Measurements from ENCODE around the gene LRRC72. TPM values are rescaled to one million over a fixed set of nuclear protein-coding genes. Genes with fewer than 3 reads are reported as not detected.
A peak's percentile ranks its signal among the peaks of the same experiment; 100 is the strongest.
"Not testable (repeated sequence)": the region's sequence is repeated elsewhere in the genome, so short reads cannot be mapped to it uniquely, and the experiment has no call there.

Gene LRRC72
- total and polyA plus RNA-seq, 8 donors = not detected

DNA sequence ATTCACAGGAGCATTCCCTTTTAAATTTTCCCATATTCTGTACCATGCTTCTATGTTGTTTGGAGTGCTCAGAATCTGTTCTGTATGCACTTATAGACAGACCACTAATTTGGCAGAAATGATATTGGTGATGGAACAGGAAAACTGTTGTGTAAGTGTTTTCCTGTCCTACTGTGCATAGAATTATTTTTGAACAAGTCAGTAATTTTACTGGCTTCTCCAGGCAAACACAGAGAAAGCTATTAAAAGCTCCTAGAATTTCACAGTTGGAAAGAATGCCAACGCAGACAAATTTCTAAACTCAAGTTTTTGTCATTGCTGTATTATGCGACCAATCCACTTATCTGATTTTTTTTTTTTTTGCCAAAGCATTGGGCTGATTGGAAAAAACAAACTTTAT is 63.3 kb downstream of the LRRC72 start:
- Histone ChIP-seq H3K4me1 (peaks cover 0 to 6% (median 0%) of the 10 kb centered on the region in 3 donors), H3K9me3 (no peaks in the 10 kb centered on the region), H3K27me3 (no peaks in the 10 kb centered on the region), H3K36me3 (no peaks in the 10 kb centered on the region), H3K4me3 (no peak overlapping the region), H3K27ac (no peak overlapping the region)
- intact Hi-C loops (cut with DNase I) = no loop called here
- 68 to 73% methylated on average over 2 of the region's 2 CpGs for WGBS, 2 donors
- FAIRE-seq = no peak
- TF ChIP-seq, protein P1, sequence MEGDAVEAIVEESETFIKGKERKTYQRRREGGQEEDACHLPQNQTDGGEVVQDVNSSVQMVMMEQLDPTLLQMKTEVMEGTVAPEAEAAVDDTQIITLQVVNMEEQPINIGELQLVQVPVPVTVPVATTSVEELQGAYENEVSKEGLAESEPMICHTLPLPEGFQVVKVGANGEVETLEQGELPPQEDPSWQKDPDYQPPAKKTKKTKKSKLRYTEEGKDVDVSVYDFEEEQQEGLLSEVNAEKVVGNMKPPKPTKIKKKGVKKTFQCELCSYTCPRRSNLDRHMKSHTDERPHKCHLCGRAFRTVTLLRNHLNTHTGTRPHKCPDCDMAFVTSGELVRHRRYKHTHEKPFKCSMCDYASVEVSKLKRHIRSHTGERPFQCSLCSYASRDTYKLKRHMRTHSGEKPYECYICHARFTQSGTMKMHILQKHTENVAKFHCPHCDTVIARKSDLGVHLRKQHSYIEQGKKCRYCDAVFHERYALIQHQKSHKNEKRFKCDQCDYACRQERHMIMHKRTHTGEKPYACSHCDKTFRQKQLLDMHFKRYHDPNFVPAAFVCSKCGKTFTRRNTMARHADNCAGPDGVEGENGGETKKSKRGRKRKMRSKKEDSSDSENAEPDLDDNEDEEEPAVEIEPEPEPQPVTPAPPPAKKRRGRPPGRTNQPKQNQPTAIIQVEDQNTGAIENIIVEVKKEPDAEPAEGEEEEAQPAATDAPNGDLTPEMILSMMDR (IDR thresholded peaks at IDR 0.05) = no peak
- no peak for ATAC-seq
- DNase-seq = no peak

DNA sequence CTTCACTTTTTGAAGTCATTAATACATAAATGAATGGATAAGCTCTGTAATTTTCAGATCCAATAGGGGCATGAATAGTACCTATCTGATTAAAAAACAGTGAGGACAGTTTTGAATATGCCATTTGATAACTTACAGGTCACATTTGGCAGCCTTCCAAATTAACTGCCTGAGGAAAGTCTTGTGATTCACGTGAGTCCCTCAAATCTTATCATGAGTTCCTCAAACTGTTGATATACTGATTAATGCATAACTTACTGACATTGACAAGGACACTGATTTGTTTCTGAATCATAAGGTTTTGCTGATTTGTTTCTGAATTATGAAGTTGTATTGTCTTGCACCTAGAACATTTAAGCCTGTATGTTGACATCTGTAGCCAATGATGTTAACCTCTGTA is 63.8 kb downstream of the LRRC72 start:
- no peaks in the 10 kb centered on the region for H3K9me3 ChIP-seq
- no peak overlapping the region for H3K4me3 ChIP-seq
- H3K36me3 ChIP-seq = no peaks in the 10 kb centered on the region
- no peak for DNase-seq
- ATAC-seq = no peak
- H3K27ac ChIP-seq = no peak overlapping the region
- H3K4me1 ChIP-seq = peaks cover 0 to 6% (median 0%) of the 10 kb centered on the region in 3 donors
- 3 to 6% methylated on average over 1 of the region's 1 CpG for WGBS, 2 donors
- no peaks in the 10 kb centered on the region for H3K27me3 ChIP-seq
- TF ChIP-seq, protein P1 (IDR thresholded peaks at IDR 0.05) = no peak
- intact Hi-C loops (cut with DNase I) = no loop called here
- no peak for FAIRE-seq

DNA sequence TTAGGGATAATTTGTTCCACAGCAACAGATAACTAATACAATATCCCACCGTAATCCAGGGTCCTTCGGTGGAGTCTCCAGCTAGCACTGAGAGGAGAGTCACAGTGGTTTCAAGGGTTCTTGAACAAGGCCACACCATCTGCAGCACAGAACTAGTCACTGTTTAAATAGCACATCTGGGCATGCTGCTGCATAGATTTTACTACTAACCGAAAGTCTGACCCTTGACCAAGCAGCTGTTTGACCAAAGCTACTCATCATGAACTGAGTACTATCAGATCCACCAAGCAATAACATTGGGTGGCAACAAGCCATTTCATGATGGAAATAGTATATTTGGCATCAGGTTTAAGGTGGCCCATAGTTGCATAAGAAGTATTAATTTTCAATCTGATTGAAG is 65.8 kb downstream of the LRRC72 start:
- intact Hi-C loops (cut with DNase I) = no loop called here

DNA sequence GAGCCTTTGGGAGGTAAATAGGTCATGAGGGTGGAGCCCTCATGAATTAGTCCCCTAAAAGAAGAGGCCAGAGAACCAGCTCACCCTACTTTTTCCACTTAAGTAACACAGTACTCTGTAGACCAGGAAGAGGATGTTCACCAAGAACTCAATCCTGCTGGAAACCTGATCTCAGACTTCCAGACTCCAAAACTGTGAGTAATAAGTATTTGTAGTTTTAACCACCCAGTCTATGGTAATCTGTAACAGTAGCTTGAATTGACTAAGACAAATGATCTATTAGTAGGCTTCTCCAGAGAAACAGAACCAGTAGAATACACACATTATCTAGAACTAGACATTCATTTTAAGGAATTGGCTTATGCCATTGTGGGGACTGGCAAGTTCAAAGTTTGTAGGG is 67.4 kb downstream of the LRRC72 start:
- Histone ChIP-seq H3K9me3 (no peaks in the 10 kb centered on the region), H3K27ac (no peak overlapping the region), H3K27me3 (no peaks in the 10 kb centered on the region), H3K4me3 (no peak overlapping the region), H3K36me3 (no peaks in the 10 kb centered on the region), H3K4me1 (peaks cover 0 to 6% (median 0%) of the 10 kb centered on the region in 3 donors)
- ATAC-seq = peak in 1 of 4 donors; percentile 17
- intact Hi-C loops (cut with DNase I) = no loop called here
- no peak for DNase-seq
- TF ChIP-seq, protein P1 (IDR thresholded peaks at IDR 0.05) = no peak
- no peak for FAIRE-seq

More for the DNA sequence above, 65.8 kb downstream of the LRRC72 start:
- Histone ChIP-seq H3K4me3 (no peak overlapping the region), H3K27ac (no peak overlapping the region), H3K4me1 (peaks cover 0 to 6% (median 0%) of the 10 kb centered on the region in 3 donors), H3K27me3 (no peaks in the 10 kb centered on the region), H3K9me3 (no peaks in the 10 kb centered on the region), H3K36me3 (no peaks in the 10 kb centered on the region)
- DNase-seq = no peak
- FAIRE-seq = no peak
- no peak for ATAC-seq
- TF ChIP-seq, protein P1 (IDR thresholded peaks at IDR 0.05) = no peak
- WGBS, 2 donors = 95 to 97% methylated on average over 3 of the region's 3 CpGs

DNA sequence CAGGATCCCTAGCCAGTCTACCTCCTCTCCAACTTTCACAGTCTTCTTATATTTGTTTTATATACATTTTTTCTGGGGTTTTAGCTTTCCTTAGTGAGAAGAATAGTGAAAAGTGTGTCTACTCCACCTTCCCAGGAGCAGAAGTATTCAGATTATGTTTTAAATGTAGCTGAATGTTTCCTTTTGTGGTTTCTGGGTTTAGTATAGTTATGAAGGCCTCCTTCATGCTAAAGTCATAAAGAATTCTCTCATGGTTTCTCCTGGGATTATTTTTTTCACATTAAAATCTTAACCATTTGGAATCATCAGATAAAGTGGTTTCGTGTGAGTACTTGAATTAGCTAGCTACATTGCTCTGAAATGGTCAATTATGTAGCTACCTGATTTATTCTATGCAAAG is 68.1 kb downstream of the LRRC72 start:
- TF ChIP-seq, protein P1 (IDR thresholded peaks at IDR 0.05) = no peak
- Histone ChIP-seq H3K27me3 (no peaks in the 10 kb centered on the region), H3K36me3 (no peaks in the 10 kb centered on the region), H3K4me1 (peaks cover 0 to 6% (median 0%) of the 10 kb centered on the region in 3 donors), H3K9me3 (no peaks in the 10 kb centered on the region), H3K27ac (no peak overlapping the region), H3K4me3 (no peak overlapping the region)
- WGBS, 2 donors = 94% methylated on average over 1 of the region's 1 CpG
- ATAC-seq = no peak
- intact Hi-C loops (cut with DNase I) = no loop called here
- no peak for DNase-seq
- FAIRE-seq = no peak

DNA sequence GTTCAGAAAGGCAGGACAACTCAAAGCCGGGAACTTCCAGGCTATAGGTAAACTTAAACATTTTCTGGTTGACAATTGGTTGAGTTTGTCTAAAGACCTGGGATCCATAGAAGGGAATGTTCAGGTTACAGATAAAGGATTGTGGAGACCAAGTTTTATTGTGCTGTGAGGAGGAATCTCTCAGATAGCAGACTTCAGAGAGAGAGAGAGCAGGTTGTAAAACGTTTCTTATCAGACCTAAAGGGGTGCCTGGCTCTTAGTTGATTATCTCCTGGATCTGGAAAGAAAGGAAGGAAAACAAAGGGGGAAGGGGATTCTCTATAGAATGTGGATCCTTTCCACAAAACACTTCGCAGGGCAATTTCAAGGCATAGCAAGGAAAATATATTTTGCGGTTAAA is 69.0 kb downstream of the LRRC72 start:
- H3K27me3 ChIP-seq; intact Hi-C loops (cut with DNase I); ATAC-seq; H3K4me1 ChIP-seq; H3K27ac ChIP-seq; H3K9me3 ChIP-seq; H3K4me3 ChIP-seq; H3K36me3 ChIP-seq; DNase-seq; FAIRE-seq: not testable (repeated sequence)
- WGBS, 2 donors = 73 to 74% methylated on average over 4 of the region's 4 CpGs

Data from pancreas (tissue), 10 donors.